ENCODE measurements around the gene COG3.

COG3 gene

DNA sequence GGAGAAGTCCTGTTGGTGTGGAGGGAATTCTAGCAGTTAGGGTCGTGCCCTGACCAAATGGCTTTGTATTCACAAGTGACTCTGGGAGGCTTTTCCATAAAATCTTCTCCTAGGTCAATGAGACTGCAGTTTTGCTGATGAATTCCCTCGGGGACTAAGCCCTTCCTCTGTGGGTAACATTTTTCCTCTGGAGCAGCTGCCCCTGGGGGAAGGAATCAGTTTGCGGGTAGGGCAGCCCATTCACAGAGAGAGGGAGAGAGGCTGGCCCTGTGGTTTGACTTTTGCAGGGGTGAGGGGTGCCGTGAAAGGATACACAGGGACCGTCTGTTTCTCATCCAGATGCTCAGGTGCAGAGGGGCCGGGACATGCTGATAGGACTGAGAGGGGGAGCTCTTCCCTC, 83.5 kb downstream of the COG3 start:
- no peak for DNase-seq

DNA sequence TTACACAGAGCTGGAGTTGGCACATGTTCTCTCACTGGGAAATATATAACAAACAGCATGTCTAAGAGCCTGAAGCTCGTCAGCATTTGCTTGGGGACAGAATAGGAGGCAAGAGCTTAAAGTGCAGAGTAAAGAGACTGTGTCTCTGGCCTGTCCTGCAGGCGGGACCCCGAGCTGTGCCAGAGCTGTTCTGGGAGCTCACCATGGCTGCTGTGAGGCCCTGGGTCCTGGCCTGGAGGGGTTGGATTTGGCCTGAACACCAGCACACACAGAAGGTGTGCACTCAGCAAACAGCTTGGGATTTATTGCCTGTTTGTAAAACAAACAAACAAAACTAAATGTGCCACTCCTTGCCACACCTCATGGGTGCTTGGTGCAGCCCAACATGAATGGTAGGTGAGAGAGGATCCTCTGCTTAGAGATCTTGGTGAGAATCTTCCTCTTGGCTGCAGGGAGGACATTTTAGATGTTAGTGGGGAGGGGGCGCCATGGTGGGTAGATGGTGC, 89.9 kb downstream of the COG3 start:
- no peak for DNase-seq

DNA sequence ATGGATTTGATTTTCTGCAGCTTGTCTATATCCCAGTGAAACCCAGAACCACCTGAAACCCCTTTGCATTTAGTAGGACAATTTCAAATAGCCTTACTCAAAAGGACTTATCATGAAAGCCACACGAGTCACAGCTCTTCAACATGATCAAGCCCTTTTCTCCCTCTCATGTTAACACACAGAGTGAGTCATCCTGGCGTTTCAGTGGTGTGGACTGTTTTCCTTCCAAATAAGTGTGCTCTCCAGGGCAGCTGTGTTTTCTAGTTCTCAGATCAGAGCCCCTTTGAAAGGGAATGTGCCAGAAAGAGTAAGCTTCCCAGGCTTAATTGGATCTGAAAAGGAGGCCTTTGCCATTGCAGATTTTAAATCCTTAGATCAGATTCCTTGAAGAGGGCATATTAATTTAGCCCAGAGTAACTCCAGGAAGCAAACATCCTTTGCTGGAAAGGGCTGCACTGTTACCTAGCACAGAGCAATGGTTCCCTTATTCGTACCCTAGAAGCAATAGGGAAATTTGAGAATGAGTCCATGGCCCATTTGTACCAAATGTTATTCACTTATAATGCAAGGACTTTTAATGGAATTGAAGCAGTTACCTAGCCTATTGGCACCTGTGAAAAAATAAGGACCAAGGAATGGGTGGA, 99.5 kb downstream of the COG3 start:
- no peak for DNase-seq

DNA sequence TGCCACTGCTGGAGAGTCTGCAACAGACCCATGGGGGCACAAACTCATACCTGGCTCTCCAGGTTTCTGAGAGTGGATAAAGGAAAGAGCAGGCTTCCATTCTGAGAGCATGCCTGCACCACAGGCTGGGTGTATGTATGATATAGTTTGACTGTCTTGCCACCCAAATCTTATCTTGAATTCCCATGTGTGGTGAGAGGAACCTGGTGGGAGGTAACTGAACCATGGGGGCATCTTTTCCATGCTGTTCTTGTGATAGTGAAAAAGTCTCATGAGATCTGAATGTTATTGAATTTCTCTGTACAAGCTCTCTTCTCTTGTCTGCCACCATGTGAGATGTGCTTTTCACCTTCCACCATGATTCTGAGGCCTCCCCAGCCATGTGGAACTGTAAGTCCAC, 100.6 kb downstream of the COG3 start:
- DNase-seq: no peak

DNA sequence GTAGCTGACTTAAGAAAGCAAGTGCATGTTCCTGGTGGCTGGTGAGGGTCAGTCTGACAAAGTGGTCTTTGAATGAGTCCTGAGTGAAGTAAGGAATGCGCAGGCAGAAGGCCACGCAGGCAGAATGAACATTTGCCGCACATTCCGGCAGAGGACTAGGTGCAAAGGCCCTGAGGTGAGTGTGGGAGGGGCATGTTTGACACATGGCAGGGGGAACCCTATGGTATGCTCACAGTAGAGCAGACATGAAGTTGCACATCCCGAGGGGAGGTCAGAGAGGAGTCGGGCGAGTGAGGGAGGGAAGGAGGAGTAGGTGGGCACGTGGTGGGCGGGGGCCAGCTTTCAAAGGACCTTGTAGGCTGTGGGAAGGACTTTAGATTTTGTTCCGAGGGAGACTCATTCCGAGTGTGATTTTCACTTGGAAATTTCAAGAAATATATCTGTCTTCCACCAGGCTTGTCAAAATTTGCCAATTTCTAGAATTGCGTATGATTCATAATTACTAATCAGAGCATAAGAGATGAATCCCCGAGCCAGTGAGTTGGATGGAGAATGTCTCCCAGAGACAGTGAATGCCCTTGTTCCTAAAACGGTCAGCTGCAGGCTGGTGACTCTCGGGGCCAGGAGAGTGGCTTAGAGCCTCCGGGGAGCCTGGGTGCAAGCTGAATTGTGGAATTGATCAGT, 110.5 kb downstream of the COG3 start:
- DNase-seq: no peak

DNA sequence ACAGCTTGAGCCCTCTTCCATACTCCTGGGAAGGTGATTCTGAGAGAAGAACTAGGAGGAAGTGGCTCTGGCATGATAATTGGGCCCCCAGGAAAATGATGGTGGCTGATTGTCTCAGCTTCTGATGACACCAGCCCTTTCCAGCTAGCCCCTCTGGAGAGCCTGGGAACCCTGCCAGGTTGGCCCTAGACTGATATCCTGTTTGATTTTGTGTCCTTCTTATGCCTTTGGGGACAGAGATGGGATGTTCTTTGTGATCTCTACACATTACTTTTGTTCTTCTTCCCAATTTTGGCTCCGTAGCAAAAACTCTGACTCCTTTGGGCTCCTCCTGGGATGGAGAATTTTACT, 111.1 kb downstream of the COG3 start:
- DNase-seq: no peak

DNA sequence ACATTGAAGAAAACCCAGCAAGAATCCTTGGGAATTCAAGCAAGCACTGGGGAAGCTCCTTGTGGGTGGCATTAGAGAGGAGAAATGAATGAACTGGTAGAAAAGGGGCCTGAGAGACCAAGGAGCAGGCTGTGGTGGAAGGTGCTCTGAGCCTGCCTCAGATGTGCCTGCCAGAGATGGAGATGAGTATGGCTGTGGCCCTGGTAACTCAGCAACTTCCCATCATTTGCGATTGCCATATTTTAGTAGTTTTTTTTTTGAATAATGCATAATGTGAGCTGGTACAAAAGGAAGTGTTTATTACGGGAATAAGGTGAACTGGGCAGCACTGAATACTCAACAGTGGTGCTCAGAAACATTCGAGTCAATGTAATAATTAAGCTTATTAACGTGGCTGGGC, 111.7 kb downstream of the COG3 start:
- no peak for DNase-seq

DNA sequence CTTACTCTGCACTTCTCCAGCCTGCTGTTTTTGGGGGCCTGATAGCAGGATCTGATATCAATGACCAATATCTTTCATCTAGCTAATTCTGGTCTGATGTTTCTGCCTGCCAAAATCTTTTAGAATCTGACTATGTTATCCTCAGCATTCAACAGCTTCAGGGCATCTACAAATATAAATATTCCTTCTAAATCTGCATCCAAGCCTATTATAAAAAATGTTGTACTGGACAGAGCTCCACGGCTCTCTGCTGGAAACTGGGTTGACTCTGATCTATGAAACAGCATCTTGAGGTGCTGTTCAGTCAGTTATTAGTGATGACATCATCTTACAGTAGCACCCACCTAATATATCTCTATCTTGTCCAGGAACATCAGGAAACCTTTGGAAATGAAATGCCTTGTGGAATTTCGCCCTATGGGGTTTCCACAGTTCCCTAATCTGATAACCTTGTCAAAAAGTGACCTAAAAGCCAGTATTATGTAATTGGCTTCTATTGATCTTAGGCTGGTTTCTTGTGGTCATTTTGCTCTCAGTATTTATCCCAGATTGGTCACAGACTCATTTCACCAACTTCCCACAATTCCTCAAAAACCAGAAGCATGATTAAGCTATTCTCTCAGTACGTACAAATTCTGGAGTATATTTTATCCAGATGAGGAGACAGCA, 117.8 kb downstream of the COG3 start:
- no peak for DNase-seq

DNA sequence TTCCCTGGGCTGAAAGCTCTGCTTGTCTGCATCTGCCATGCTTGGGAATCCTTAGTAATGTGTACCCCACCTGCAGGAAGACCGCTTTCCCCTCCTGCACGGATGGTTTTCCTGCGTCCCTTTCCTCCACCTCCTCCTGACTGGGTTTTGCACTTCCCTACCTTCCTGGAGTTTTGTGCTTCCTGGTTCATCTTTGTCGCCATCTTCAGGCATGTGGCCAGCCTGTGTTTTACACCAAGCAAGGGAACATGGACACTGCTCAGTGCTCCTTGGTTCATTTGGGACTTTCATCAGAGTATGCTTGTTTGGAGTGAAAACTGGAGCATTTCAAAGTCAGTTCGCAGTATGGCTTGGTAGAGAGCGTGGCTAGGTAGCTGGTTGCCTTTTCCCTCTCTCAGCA, 120.1 kb downstream of the COG3 start:
- no peak for DNase-seq

Data from stimulated activated CD8-positive, alpha-beta memory T cell treated with anti-CD3 and anti-CD28 coated beads, Interleukin-4, amount 100 ng/mL, for 48 hours (primary cell).